Upper lobe of left lung (tissue), 4 donors: Measurements from ENCODE around the gene KCNC1.

Source experiments
- POLR2AphosphoS5 ChIP-seq, 2 donors: sonication (generic); formaldehyde crosslinking; IDR thresholded peaks; one replicate each; pipeline ENCODE4 v1.5.1; 2017; ENCODE audit warnings: antibody characterized with exemption in 2 of 2
- TF ChIP-seq, protein P1 (sequence below), 6 experiments: fragments of 450-650 bp in 4 of 6; fragments of 200-600 bp in 2 of 6; sonication (generic) in 2 of 6; IDR thresholded peaks; one replicate each; pipeline ENCODE4 v1.5.1; 2016 to 2019; ENCODE audit warnings: antibody characterized with exemption in 6 of 6

DNA sequence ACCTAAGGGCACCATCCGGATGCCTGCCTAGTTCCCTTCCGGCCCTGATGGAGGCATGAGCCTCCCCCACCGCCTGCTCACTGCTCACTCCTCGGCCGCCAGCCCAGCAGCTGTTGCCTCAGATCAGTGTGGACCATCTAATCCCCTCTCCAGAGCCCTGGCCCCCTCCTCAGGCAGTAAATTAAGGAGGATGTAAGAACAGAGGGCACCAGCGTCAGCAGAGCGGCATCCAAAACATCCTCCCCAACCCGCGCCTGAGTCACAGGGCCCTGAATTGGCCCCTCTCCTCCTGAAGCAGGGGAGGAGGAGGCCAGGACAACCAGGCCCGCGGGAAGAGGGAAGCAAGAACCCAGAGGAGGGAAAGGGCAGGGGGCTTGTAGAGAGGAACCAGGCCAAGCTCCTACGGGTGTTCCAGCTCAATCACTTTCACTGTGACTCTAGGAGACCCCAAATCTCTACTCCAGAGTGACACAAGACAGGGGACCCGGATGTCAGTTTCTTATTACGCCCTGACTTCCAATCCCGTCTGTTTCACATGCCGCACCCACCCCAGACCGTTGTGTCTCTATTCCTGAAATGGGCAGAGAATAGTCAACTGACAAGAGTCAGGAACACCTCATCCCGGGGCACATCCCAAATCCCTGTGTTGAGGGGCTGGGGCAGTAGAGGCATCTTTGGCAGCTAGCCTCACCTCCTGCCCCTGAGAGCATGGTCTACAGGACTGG lies 46.5 kb upstream of the KCNC1 start:
- TF ChIP-seq, protein P1, sequence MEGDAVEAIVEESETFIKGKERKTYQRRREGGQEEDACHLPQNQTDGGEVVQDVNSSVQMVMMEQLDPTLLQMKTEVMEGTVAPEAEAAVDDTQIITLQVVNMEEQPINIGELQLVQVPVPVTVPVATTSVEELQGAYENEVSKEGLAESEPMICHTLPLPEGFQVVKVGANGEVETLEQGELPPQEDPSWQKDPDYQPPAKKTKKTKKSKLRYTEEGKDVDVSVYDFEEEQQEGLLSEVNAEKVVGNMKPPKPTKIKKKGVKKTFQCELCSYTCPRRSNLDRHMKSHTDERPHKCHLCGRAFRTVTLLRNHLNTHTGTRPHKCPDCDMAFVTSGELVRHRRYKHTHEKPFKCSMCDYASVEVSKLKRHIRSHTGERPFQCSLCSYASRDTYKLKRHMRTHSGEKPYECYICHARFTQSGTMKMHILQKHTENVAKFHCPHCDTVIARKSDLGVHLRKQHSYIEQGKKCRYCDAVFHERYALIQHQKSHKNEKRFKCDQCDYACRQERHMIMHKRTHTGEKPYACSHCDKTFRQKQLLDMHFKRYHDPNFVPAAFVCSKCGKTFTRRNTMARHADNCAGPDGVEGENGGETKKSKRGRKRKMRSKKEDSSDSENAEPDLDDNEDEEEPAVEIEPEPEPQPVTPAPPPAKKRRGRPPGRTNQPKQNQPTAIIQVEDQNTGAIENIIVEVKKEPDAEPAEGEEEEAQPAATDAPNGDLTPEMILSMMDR (IDR thresholded peaks at IDR 0.05), result no peak
- TF ChIP-seq POLR2AphosphoS5 (IDR thresholded peaks at IDR 0.05), result no peak
